ENCODE results near the gene POLR3GL. TPM values are rescaled to one million over a fixed set of nuclear protein-coding genes. Genes with fewer than 3 reads are reported as not detected.

The POLR3GL gene
- total RNA-seq, 1 donor from 2014 or later = 15.5 TPM

- H3K4me1 Mint-ChIP-seq = peaks cover 38% of the 10 kb centered on the region
Measured at GRCh38 chr1:145991735-145992412, 27.4 kb downstream of the POLR3GL start.

DNA sequence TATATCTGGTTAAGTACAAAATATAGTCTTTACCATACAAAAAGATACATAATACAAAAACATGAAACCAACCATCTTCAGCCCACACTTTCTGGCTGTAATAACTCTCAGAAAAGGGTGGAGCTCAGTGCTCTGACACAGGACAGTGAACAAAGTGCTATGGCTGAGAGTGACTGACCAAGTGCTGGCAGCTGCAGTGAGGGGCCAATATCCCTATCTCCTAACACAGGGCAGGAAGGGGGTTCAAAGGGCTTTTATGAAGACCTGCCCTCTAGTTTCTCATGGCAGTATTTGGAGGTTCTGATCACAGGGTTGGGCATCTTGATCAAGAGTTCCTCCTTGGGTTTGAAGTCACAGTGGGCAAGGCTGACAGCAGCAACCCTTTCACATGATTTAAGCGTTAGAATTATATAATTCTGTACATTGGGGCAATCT, 28.0 kb downstream of the POLR3GL start:
- TF ChIP-seq CTCF (conservative IDR thresholded peaks at IDR 0.05) = no peak
- Mint-ChIP-seq H3K9me3 (no peaks in the 10 kb centered on the region), H3K27me3 (ENCODE audit: low read depth) (no peaks in the 10 kb centered on the region), H3K36me3 (ENCODE audit: low read depth) (peaks cover 29% of the 10 kb centered on the region), H3K4me1 (peaks cover 45% of the 10 kb centered on the region), H3K27ac (ENCODE audit: unreplicated experiment) (no peak overlapping the region), H3K4me3 (peak overlapping the region; percentile 96)
- no peak for DNase-seq (ENCODE audit: low read depth, low spot score)

More at GRCh38 chr1:145991735-145992412, 27.4 kb downstream of the POLR3GL start:
- H3K4me3 Mint-ChIP-seq = peak overlapping the region; percentile 96
- no peak for TF ChIP-seq CTCF (conservative IDR thresholded peaks at IDR 0.05)
- H3K27me3 Mint-ChIP-seq (ENCODE audit: low read depth) = no peaks in the 10 kb centered on the region
- no peaks in the 10 kb centered on the region for H3K9me3 Mint-ChIP-seq
- H3K36me3 Mint-ChIP-seq (ENCODE audit: low read depth) = peaks cover 29% of the 10 kb centered on the region
- no peak for DNase-seq (ENCODE audit: low read depth, low spot score)
- H3K27ac Mint-ChIP-seq (ENCODE audit: unreplicated experiment) = no peak overlapping the region

DNA sequence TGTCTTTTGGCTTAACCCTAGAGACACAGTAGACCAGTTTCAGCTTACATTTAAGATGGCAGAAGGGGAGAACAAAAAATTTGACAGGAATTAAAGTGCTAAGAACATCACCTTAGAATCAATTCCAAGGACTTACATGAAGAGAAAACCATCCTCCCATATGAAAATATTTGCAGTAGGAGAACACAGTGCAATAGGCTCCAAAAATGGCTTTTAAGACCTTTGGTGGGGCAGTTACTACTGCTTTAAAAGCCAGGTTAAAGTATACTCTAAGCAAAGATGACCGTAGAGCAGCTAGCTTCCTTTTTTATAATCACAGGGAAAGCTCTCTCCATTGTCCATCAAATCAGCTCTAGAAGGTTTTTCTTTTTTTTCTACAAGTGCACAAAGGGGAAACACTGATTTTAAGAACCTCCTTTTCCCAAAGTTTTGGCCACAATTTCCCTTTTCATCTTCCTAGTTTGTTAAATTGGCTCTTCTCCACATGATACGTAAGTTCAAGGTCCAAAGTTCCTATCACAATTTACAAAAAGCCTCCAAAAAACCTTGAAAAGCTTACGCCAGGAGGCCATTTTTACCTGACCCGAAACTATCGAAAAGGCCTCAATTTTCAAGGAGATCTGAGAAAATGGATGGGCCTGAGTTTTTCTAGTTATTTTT, 28.6 kb downstream of the POLR3GL start:
- peaks cover 50% of the 10 kb centered on the region for H3K4me1 Mint-ChIP-seq
- TF ChIP-seq CTCF (conservative IDR thresholded peaks at IDR 0.05) = no peak
- no peak for DNase-seq (ENCODE audit: low read depth, low spot score)
- no peak overlapping the region for H3K27ac Mint-ChIP-seq (ENCODE audit: unreplicated experiment)
- H3K27me3 Mint-ChIP-seq (ENCODE audit: low read depth) = no peaks in the 10 kb centered on the region
- peaks cover 29% of the 10 kb centered on the region for H3K36me3 Mint-ChIP-seq (ENCODE audit: low read depth)
- H3K9me3 Mint-ChIP-seq = no peaks in the 10 kb centered on the region
- H3K4me3 Mint-ChIP-seq = peak overlapping the region; percentile 96

- no peak overlapping the region for H3K27ac Mint-ChIP-seq (ENCODE audit: unreplicated experiment)
- DNase-seq (ENCODE audit: low read depth, low spot score) = no peak
- H3K27me3 Mint-ChIP-seq (ENCODE audit: low read depth) = no peaks in the 10 kb centered on the region
- peaks cover 29% of the 10 kb centered on the region for H3K36me3 Mint-ChIP-seq (ENCODE audit: low read depth)
- no peak for TF ChIP-seq CTCF (conservative IDR thresholded peaks at IDR 0.05)
- peak overlapping the region; percentile 96 for H3K4me3 Mint-ChIP-seq
- H3K4me1 Mint-ChIP-seq = peaks cover 52% of the 10 kb centered on the region
- H3K9me3 Mint-ChIP-seq = no peaks in the 10 kb centered on the region
Measured at GRCh38 chr1:145993618-145994390, 29.3 kb downstream of the POLR3GL start.

DNA sequence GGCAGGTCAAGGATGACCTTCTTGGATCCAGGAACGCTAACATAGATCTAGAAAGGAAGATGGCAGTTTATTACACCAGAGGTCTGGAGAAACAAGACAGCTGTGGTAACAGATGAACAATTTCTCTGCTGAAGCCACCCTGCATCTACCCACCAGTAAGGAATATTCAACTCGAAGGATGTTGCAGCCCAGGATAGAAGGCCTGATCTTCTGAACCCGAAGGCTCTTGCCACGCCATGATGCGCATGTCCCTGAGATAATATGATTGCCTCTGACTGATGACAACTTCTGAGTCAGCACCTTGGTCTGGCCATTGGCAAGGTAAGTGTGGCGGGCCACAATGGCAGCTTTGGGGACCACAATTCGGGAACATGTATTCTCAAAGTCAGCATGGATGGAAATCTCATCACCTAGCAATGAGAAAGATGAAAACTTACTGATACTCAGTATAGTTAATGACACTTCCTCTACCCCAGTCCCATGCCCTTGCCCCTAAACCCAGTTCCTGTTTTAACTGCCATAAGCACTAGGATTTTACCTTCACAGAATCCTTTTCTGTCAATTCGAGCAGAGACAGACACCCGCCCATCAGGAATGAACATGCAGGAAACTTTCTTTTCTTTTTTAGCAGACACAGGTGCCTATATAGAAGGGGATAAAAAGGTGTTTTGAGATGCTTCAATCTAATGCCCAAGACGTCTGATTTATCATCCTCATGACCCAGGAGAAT, 30.1 kb downstream of the POLR3GL start:
- Mint-ChIP-seq H3K9me3 (no peaks in the 10 kb centered on the region), H3K4me1 (peaks cover 52% of the 10 kb centered on the region), H3K4me3 (peak overlapping the region; percentile 96), H3K27me3 (ENCODE audit: low read depth) (no peaks in the 10 kb centered on the region), H3K27ac (ENCODE audit: unreplicated experiment) (no peak overlapping the region), H3K36me3 (ENCODE audit: low read depth) (peaks cover 29% of the 10 kb centered on the region)
- DNase-seq (ENCODE audit: low read depth, low spot score) = no peak
- no peak for TF ChIP-seq CTCF (conservative IDR thresholded peaks at IDR 0.05)

Measured in neural crest cell (in vitro differentiated cells).